ENCODE results near the gene SLIT2. TPM values are rescaled to one million over a fixed set of nuclear protein-coding genes. Genes with fewer than 3 reads are reported as not detected.

Gene SLIT2
- total and polyA plus RNA-seq, 10 donors, result 1.3 to 128 (median 57.2) TPM

- Histone ChIP-seq H3K4me1 (peaks cover 0 to 76% (median 21%) of the 10 kb centered on the region in 6 donors), H3K27me3 (replicated peaks in 1 of 7) (peaks cover 0 to 61% (median 33%) of the 10 kb centered on the region in 7 donors), H3K36me3 (no peaks in the 10 kb centered on the region), H3K4me3 (peak overlapping the region; percentile 53 to 77 (median 61)), H3K9me3 (no peaks in the 10 kb centered on the region), H3K27ac (peak overlapping the region; percentile 53 to 83 (median 74))
- TF ChIP-seq CTCF (IDR thresholded peaks at IDR 0.05 in 8 of 11, conservative IDR thresholded peaks at IDR 0.05 in 3 of 11) (no peak), POLR2AphosphoS5 (IDR thresholded peaks at IDR 0.05) (no peak), POLR2A (IDR thresholded peaks at IDR 0.05) (no peak)
- no peak for DNase-seq
- 3 to 8% (median 3%) methylated on average over 18 to 35 of the region's 35 CpGs for WGBS, 5 donors
- intact Hi-C loops (cut with DNase I; ENCODE audit: low total_unique reads), result loop anchor here (10.0 kb wide), 1 partner anchor 1026 kb away; no protein-coding TSS in a partner anchor
These were observed 492 bp upstream of the SLIT2 start for GRCh38 chr4:20251031-20251795.

DNA sequence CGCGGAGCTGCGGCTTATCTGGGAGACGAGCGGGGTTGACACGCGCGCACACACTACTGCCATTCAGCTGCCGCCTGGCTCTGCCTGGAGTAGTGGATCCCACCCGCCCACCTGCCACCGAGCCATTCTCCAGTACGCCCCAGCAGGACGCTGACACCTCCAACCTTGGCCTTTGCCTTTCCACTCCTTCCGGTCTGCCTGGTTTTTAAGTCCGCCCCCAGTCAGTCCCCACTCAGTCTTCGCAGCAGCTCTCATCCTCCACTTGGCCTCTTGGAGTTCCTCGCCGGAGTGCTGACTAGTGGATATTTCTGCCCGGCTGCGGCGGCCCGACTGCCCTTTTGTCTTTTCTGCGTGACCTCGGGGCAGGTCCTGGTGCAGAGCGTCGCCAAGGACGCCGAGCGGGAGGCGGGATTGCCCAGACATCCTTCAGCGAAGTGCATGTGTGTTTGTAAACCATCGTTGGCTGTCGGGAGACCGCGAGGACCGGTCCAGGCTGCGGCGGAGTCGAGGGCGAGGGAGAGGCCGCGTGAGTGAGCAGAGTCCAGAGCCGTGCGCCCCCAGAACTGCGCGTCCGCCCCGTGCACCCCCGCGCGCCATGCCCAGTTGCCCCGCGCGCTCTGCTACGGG lies 1.1 kb downstream of the SLIT2 start:
- H3K4me3 ChIP-seq, result peak overlapping the region; percentile 53 to 77 (median 61)
- no peaks in the 10 kb centered on the region for H3K36me3 ChIP-seq
- H3K27me3 ChIP-seq (replicated peaks in 1 of 7), result peaks cover 0 to 65% (median 33%) of the 10 kb centered on the region in 7 donors
- H3K27ac ChIP-seq, result peak overlapping the region; percentile 53 to 83 (median 74)
- DNase-seq, result peak; percentile 75
- peaks cover 0 to 79% (median 21%) of the 10 kb centered on the region in 6 donors for H3K4me1 ChIP-seq
- TF ChIP-seq POLR2AphosphoS5 (IDR thresholded peaks at IDR 0.05), result peak; percentile 69 to 79 (median 76)
- TF ChIP-seq CTCF (IDR thresholded peaks at IDR 0.05 in 8 of 11, conservative IDR thresholded peaks at IDR 0.05 in 3 of 11), result no peak
- TF ChIP-seq POLR2A (IDR thresholded peaks at IDR 0.05), result peak in 1 of 3 donors; percentile 44
- 2 to 8% (median 4%) methylated on average over 38 to 55 of the region's 55 CpGs for WGBS, 5 donors
- no peaks in the 10 kb centered on the region for H3K9me3 ChIP-seq
- intact Hi-C loops (cut with DNase I; ENCODE audit: low total_unique reads), result loop anchor here (10.0 kb wide), 1 partner anchor 1028 kb away; no protein-coding TSS in a partner anchor

DNA sequence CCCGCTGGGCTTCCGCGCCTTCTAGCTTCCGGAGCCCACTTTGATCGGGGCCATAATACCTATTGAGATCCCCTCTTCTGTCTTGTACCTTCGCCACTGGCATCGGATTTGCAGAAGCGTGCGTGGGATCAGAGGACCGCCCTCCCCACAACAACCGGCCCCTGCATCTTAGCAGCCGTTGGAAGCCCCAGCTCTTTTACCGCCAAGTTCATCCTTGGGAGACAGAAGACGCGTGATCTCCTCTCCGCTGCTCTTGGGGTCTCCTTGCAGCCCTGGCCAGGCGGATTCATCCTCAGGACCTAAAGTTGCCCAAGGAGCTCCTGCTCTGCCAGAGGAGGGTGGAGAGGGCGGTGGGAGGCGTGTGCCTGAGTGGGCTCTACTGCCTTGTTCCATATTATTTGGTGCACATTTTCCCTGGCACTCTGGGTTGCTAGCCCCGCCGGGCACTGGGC lies 1.6 kb downstream of the SLIT2 start:
- H3K9me3 ChIP-seq, result no peaks in the 10 kb centered on the region
- TF ChIP-seq CTCF (IDR thresholded peaks at IDR 0.05 in 8 of 11, conservative IDR thresholded peaks at IDR 0.05 in 3 of 11) (no peak), POLR2A (IDR thresholded peaks at IDR 0.05) (no peak), POLR2AphosphoS5 (IDR thresholded peaks at IDR 0.05) (no peak)
- H3K36me3 ChIP-seq, result no peaks in the 10 kb centered on the region
- no peak for DNase-seq
- 3 to 17% (median 6%) methylated on average over 15 to 21 of the region's 21 CpGs for WGBS, 5 donors
- intact Hi-C loops (cut with DNase I; ENCODE audit: low total_unique reads), result loop anchor here (10.0 kb wide), 1 partner anchor 1029 kb away; no protein-coding TSS in a partner anchor
- peaks cover 0 to 65% (median 33%) of the 10 kb centered on the region in 7 donors for H3K27me3 ChIP-seq (replicated peaks in 1 of 7)
- peak overlapping the region in 6 of 8 donors; percentile 20 to 83 (median 78) for H3K27ac ChIP-seq
- H3K4me3 ChIP-seq, result peak overlapping the region; percentile 53 to 77 (median 61)
- peaks cover 0 to 75% (median 21%) of the 10 kb centered on the region in 6 donors for H3K4me1 ChIP-seq

Measured in spleen (tissue), 11 donors.